HG03139 (cell line): ENCODE results near the gene KIRREL3.

ENCODE experiments used
- ATAC-seq: cut with Tn5 transposase; IDR thresholded peaks from one replicate; pipeline ENCODE4 v1.9.1; 2021; ENCODE audit not compliant: unreplicated experiment

KIRREL3 gene

GRCh38 chr11:126800009-126800408 is 200.6 kb downstream of the KIRREL3 start:
- ATAC-seq = no peak

GRCh38 chr11:126797457-126798169 is 203.0 kb downstream of the KIRREL3 start:
- no peak for ATAC-seq

DNA sequence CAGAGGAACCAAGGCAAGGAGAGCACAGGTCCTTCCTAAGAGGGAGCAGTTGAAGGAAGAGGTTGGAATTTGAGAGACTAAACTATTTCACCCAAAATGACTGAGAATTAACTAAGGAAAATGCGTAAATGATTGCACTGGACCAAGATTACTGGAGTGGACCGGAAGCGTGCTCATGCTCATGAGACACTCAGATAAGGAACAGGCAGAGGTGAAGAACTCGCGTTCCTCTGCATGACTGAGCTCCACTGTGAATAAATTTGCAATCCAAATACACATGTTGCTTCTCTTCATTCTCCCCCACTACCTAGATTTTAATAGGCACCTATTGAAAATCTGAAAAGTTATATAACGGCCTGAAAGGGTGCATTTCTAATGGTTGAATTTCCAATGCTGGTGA is 207.0 kb downstream of the KIRREL3 start:
- no peak for ATAC-seq

GRCh38 chr11:126791991-126792390 is 208.6 kb downstream of the KIRREL3 start:
- no peak for ATAC-seq

DNA sequence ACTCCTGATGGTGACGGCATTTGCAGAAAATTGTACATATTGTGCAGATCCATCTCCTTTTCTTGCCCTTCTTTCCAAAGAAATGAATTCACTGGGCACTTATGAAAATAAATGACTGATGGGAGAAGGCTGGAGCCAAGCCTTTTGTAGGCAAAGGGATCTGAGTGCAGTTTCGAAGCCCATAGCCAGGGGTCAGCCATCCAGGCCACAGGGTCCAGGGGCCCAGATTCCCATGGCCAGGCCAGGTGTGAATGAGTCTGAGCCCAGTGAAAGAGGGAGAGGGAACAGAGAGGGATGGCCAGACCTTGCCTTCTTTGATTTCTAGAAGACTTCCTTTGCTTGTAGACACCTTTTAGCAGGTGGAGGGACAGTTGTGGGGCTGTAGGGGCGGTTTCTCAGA is 209.1 kb downstream of the KIRREL3 start:
- ATAC-seq = no peak

GRCh38 chr11:126790550-126791081 is 210.0 kb downstream of the KIRREL3 start:
- ATAC-seq = no peak

DNA sequence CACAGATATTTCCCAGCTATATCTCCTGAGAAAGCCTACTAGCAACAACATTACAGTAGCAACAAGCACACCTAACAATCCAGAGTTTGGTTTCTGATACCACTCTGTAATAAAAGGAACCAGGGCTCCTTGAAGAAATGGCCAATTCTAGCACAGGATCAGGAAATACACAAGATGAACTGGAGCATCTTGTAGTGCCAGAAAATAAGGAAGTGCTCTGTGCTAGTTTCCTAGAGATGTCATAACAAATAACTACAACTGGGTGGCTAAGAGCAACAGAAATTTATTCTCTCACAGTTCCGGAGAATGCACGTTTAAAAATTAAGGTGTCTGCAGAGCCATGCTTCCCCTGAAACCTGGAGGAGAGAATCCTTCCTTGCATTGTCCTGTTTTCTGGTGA is 217.8 kb downstream of the KIRREL3 start:
- ATAC-seq = no peak

DNA sequence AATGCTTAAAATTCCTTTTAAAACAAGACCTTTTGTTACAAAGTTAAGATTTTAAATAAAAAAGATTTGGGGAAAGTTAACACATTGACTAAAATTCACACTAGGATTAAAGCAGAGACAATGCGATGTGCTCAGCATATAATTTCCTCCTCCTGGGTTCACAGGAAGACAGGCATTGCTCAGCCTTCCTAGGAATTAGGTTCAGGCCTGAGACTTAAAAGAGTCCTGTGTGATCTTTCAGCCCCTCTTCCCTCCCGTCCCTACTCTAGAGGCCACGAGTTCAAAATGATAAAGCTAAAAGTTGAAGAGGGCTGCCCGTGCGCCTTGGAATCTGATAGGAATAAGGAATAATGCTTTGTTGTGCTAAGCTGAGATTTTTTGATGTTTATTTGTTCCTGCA is 218.6 kb downstream of the KIRREL3 start:
- ATAC-seq = no peak

GRCh38 chr11:126776119-126776518 is 224.5 kb downstream of the KIRREL3 start:
- ATAC-seq = no peak

- no peak for ATAC-seq
Measured at GRCh38 chr11:126772267-126772666, 228.3 kb downstream of the KIRREL3 start.

GRCh38 chr11:126768702-126769101 is 231.9 kb downstream of the KIRREL3 start:
- no peak for ATAC-seq

DNA sequence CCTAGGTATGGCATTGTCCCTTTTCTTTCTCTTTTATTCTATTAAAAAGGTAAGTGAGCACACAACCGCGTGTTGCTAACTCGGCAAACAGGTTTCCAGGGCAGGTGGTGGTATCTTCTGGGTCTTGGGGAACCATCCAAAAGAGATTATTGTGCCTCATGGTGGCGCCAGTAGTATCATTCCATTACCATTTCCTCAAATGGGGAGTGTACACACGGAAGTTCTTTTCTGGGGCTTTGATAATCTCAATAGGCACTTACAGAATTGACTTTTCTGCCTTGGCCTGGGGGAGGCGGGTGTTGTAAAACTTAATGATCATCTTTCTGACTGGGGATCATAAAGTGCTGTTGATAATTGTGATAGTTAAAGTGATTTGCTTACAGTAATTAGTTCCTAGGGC is 234.1 kb downstream of the KIRREL3 start:
- no peak for ATAC-seq

DNA sequence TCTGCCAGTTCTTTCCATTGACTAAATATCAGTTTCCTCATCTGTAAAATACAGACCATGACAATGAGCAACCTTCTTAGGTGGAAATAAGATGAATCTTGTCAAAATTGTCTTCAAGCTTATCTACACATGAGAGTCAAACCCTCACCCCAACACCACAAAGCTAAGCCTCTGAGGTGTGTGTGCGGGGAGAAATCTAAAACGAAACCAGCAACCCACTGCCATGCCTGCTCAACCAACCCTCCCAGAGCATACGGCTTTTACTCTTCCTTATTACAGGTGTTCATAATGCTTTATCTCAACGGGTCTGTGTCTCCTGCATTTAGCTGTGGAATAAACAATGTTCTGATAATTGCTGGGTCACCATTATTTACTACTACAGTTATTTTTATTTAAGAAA is 235.4 kb downstream of the KIRREL3 start:
- no peak for ATAC-seq

- ATAC-seq = no peak
Measured at GRCh38 chr11:126764231-126764630, 236.3 kb downstream of the KIRREL3 start.

DNA sequence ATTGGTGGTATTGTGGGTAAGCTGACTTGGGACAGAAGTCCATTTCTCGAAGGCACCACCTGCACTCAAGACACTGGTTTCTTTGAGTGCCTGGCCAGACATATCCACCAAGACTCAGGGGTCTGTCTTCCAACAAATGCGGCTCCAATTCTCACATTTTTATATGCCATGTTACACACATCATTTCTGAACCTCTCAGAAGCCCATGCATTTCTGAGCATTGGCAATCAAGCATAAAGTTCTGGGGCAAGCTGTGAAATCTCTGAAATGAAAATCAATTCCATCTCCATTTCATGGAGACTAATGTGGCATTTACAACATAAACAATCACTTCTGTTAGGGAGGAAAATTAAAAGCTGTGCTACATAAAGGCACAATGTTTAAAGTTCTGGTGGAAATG is 243.7 kb downstream of the KIRREL3 start:
- ATAC-seq = no peak

GRCh38 chr11:126756421-126756820 is 244.1 kb downstream of the KIRREL3 start:
- no peak for ATAC-seq

DNA sequence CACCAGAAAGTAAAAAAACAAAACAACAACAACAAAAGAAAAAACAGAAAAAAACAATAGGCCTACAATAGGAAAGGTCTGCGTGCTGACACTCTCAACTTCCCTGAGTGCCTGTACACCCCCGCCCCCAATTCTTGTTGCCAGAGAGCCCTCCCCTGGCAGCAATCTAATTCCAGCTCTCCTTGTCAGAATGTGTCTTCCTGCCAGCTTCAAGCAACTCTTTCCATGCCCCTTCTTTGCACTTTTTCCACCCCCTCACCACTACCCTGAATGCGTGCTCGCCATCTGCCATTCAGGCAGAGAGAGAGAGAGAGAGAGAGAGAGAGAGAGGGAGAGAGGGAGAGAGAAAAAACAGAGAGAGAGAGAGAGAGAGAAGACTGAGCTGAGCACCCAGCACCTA is 245.0 kb downstream of the KIRREL3 start:
- ATAC-seq = no peak

- ATAC-seq = no peak
Measured at GRCh38 chr11:126754591-126755426, 245.8 kb downstream of the KIRREL3 start.

- no peak for ATAC-seq
Measured at GRCh38 chr11:126753990-126754389, 246.6 kb downstream of the KIRREL3 start.

- ATAC-seq = no peak
Measured at GRCh38 chr11:126751242-126751641, 249.3 kb downstream of the KIRREL3 start.

DNA sequence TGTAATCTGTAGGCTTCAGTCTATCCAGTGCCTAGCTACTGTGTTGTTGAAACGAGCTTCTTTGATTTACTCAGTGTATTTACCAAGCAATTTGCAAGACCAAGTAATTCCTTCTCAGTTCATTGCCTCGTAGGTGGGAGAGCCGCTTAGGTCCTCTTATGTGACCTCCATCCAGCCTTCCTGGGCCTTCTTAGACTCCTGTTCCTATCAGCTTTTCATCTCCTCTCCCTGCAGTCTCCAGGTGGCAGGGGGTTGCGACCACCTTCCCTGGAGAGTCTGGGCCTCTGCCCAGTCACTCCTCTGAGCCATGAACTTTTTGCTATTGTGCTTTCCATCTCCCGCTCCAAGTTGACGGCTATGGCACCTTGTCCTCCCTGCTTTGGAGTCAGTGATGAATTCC is 251.8 kb downstream of the KIRREL3 start:
- ATAC-seq = no peak

GRCh38 chr11:126748100-126748791 is 252.3 kb downstream of the KIRREL3 start:
- ATAC-seq = no peak
